ENCODE results near the gene STK24.

STK24 gene

GRCh38 chr13:98509271-98510155 lies 67.4 kb downstream of the STK24 start:
- DNase-seq (ENCODE audit: low read depth): peak; percentile 49

DNA sequence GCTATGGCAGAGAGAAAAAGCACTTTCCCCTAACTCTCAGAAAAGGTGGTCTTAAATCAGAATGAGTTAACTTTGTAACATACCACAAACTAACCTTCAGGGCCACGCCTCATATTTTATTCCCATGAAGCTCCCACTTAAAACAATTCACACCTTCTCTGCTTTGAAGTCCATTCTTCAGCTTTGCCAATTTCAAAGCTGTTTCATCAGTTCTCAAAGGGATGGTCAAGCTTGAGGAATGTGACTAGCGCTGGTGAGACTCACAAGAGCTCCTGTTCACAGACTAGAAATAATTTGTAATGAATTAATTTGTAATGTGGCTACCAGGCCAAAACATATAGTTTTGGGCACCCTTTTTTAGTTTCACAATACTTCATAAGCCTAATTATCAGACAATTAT lies 68.2 kb downstream of the STK24 start:
- peak; percentile 24 for DNase-seq (ENCODE audit: low read depth)

DNA sequence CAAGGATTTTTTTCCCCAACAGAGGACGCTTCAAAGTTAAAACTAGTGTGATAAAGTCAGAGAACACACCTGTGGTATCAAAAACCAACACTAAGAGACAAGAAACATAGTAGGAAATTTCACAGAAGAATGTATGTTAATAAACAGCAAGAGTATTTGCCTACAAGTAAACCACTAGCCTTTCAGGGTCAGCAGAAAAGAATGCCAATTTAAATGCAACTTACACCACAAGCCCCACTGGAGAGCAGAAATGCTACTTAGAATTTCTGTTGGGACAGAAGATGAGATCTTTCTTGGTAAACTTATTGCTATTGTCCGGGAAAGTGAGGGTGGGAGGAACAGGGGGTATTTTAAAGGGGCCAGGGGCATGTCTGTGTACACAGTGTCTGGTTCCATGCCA lies 68.6 kb downstream of the STK24 start:
- peak; percentile 10 for DNase-seq (ENCODE audit: low read depth)

DNA sequence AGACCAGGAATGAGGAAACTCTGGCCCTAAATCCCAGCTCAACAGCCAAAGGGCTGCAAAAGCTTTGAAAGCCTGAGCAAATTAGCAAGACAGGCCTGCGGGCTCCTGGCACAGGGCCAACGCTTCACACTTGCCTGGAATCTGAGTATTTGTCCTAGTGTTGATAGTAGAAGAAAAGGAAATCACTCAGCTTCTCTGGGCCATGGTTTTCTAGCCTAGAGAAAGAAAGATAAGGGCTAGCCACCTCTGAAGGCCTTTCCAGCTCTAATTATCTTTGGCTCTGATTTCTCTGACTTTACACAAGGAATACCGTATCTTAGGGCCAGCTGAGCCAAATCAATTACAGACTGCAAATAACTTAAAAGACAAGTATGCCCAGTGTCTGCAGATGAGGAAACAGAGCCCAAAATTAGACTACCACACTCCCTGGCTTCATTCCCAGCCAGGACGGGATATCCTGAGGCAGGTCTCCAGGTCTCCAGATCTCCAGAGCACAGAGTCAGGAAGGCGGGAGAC lies 69.6 kb downstream of the STK24 start:
- DNase-seq (ENCODE audit: low read depth): no peak

GRCh38 chr13:98506728-98507230 lies 70.1 kb downstream of the STK24 start:
- DNase-seq (ENCODE audit: low read depth): no peak

DNA sequence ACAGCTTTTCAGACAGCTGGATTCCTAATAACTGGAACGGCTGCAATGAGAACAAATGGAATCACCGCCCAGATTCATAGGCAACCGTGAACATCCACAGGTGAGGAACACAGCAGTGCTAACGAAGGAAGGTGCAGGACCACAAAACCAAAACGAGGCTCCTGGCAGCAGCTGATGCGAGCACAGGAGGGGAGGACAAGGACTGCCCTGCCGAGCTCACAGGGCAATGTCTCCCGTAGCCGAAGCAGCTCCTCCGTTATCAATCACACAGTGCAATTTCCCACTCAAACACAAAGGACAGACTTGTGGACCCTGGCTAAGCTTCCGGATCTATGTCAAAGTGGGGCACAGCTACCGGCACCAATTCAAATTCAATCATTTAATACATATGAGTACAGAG lies 70.6 kb downstream of the STK24 start:
- DNase-seq (ENCODE audit: low read depth): no peak

- no peak for DNase-seq (ENCODE audit: low read depth)
Observed at GRCh38 chr13:98505217-98505616, 71.7 kb downstream of the STK24 start.

DNA sequence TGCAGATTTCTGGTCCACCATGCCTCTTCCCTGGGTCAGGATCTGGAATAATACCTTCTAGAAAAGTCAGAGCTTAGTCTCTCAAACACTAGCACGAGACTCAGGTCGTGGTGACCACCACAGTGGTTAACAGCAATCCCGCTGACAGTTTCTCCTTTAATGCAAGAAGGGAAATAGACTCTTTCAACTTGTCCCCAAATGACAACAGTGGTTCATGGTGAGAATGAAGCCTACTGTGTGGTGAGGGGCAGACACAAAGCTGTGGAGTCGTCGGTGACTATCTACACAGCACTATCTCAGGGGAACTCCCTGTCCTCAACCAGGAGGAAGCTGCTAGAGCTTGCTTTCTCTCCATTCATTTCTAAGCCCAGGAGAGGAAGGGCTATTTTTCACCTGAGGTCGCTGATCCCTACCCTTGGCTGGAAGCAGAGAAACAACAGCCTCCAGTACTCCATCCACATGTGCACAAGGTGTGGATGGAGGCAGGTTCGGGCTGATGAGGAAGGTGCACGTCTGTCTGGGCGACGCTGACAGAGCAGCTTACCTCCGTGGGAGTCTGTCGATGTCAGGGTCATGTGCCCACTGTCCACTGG lies 72.4 kb downstream of the STK24 start:
- no peak for DNase-seq (ENCODE audit: low read depth)

- DNase-seq (ENCODE audit: low read depth): no peak
Observed at GRCh38 chr13:98504029-98504351, 72.9 kb downstream of the STK24 start.

DNA sequence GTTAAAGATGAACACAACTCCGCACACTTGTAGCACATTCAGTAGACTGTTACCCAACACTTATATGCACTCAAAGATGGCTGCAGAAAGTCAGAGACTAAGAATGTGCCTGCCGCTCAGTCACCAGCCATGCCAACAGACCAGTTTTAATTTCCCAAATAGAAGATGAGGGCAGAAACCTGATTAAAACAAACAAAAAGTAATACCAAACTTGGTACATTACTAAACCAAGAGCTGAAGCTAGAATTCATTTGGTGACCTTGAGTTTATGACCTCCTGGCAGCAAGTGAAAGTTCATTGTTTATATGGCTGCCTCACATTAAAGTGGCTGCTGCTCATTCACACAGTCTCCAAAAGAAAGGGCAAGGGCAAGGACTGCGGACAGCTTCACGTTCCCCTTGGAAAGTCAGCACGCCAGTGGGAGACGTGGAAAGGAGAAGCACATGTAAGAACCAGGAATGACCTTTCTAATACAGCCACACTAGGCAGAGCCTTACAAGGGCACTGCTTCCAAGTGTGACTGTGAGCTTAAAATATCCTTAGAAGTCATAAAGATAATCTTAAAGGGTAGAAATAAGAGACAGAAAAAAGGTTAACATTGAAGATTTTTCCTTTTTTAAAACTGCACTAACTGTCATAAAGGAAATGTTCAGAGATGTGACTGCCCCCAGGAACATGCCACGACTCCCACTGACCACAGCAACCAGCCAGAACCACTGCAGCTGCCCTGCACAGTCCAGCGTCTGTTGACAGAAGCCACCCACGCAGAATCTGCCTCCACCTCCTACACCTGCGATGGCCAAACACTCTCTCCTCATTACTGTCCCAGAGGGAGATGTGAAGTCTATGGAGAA lies 73.5 kb downstream of the STK24 start:
- DNase-seq (ENCODE audit: low read depth): no peak

GRCh38 chr13:98500963-98501421 lies 75.9 kb downstream of the STK24 start:
- no peak for DNase-seq (ENCODE audit: low read depth)

DNA sequence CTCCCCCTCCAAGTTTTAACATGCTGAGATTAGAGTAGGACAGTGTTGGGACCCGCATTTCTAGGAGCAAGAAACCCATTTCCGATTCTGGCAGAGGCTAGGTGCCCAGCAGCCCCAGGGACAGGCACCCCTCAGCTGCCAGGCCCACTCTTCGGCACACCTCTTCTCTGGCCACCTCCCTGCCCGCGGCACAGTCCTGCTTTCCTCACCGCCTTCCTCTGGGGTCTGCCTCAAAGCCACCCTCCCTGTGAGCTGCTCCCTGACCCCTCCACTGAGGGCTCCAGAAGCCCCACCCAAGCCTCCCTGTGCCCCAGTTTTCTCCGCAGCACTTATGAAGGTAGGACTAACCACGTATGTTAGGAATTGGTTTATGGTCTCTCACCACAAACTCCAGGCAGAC lies 79.9 kb downstream of the STK24 start:
- DNase-seq (ENCODE audit: low read depth): no peak

GRCh38 chr13:98496479-98496791 lies 80.5 kb downstream of the STK24 start:
- no peak for DNase-seq (ENCODE audit: low read depth)

- no peak for DNase-seq (ENCODE audit: low read depth)
Observed at GRCh38 chr13:98495627-98496478, 81.1 kb downstream of the STK24 start.

DNA sequence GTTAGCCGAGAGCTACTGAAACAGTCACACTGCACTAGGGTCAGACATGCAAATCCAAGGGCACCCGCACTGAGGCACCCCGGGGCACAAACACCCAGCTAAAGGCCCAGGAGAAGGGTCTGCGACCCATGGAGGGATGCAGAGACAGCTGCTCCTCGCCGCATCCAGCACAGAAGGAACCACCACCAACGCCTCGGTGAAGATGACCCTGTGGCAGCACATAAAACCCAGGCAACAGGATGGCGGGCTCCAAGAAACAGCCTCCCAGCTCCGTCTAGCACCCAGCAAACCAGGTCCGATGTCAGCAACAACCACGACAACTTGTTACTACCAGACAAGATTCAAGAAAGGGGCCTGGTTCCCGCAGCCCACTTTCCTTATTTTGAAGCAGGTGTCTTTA lies 82.1 kb downstream of the STK24 start:
- no peak for DNase-seq (ENCODE audit: low read depth)

GRCh38 chr13:98493042-98493712 lies 83.7 kb downstream of the STK24 start:
- DNase-seq (ENCODE audit: low read depth): no peak

GRCh38 chr13:98492335-98493041 lies 84.4 kb downstream of the STK24 start:
- DNase-seq (ENCODE audit: low read depth): no peak

DNA sequence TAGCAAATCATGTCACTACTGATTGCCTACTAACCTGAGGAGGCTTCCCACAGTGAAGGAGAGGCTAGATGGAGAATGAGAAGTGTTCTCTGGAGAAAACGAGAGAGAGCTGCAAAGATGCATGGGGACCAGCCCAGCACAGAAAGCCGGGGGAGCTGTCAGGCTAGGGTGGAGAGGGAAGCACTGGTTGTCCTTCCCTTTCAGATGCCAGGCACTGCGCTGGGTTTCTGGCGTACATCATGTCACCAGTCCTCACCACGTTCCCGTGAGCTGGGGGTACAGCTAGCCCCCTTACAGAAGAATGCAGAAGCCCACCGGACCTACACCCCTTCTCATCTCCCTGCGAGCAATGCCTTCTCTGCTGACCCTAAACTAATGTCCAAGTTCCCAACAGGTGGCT lies 86.0 kb downstream of the STK24 start:
- DNase-seq (ENCODE audit: low read depth): no peak

- no peak for DNase-seq (ENCODE audit: low read depth)
Observed at GRCh38 chr13:98490195-98490836, 86.6 kb downstream of the STK24 start.
